Liver (tissue), 3 donors: Measurements from ENCODE around the gene TTC22.

Experiments used
- CTCF ChIP-seq: fragments of 150-350 bp; IDR thresholded peaks from 2 replicates; pipeline ENCODE4 v1.5.1; 2017; ENCODE audit warnings: improper control_type of control experiment, low read depth, low read length; ENCODE audit not compliant: missing input control
- GABPA ChIP-seq, 2 donors: IDR thresholded peaks in 1 of 2; conservative IDR thresholded peaks in 1 of 2; 2 replicates each; pipeline ENCODE4 v1.6.1; 2016; ENCODE audit warnings: antibody characterized with exemption in 2 of 2, mild to moderate bottlenecking in 1 of 2, moderate library complexity in 1 of 2
- HNF4G ChIP-seq: IDR thresholded peaks from 2 replicates; pipeline ENCODE4 v1.6.1; 2016; ENCODE audit warnings: antibody characterized with exemption
- donor health status: healthy.
- donor health status: healthy.

- TF ChIP-seq CTCF, result no peak
- no peak for TF ChIP-seq HNF4G
- no peak for TF ChIP-seq GABPA (IDR thresholded peaks at IDR 0.05 in 1 of 2, conservative IDR thresholded peaks at IDR 0.05 in 1 of 2)
Measured at GRCh38 chr1:54754045-54754444, 47.1 kb downstream of the TTC22 start.
